ENCODE data around the gene MASP1. TPM values are rescaled to one million over a fixed set of nuclear protein-coding genes. Genes with fewer than 3 reads are reported as not detected.

The MASP1 gene
- polyA plus RNA-seq, 1 donor from 2014 or later = 0.19 TPM

DNA sequence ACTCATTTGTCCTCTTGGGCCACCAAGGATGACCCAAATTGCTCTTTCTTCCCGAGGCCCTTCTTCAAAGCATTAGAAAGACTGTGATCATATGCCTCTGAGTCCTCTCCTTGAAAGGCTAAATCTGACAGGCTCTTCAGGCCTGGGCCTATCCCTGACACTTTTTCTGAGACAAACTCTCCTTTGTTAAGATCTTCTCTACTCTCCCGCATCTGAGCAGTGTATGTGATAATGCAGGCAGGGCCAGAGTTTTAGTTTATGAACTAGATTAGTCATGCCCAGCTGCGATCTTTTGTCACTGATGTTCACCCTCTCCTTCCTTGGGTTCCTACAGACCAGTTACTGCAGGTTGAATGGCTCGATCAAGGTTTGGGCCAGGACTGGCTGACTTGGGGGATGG lies 39.2 kb downstream of the MASP1 start:
- no peak overlapping the region for H2AFZ ChIP-seq (ENCODE audit: low read depth, low read length)

DNA sequence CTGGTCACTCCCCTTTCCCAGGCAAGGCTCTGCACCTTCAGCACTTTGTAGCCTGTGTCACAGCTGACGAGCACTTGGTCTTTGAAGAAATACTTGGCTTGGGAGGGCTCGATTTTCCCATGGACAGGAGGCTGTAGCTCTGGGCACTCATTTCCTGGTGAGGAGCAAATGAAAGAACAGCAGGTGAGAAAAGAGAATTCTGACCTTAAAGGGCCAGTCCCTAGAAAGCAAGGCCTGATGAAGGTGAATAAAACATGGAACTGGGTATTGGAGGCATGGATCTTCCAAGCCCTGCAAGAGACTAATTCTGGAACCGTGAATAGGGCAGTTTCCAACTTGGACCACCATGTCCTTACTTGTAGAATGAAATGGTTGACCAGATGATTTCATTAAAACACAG lies 39.9 kb downstream of the MASP1 start:
- Histone ChIP-seq H3K9me3 (ENCODE audit: low read length) (no peaks in the 10 kb centered on the region), H3K9ac (ENCODE audit: low read length) (no peak overlapping the region), H3K27ac (ENCODE audit: low read length) (no peak overlapping the region), H3K27me3 (ENCODE audit: insufficient read depth, low read depth, low read length) (no peaks in the 10 kb centered on the region), H3K36me3 (ENCODE audit: insufficient read depth, low read length) (no peaks in the 10 kb centered on the region), H3F3A (ENCODE audit: insufficient read depth, low read length, poor library complexity, severe bottlenecking) (no peaks in the 10 kb centered on the region), H3K4me3 (ENCODE audit: low read length) (no peak overlapping the region), H3K4me2 (ENCODE audit: low read length) (no peak overlapping the region), H3K79me2 (replicated peaks; ENCODE audit: insufficient read depth, low read length) (no peaks in the 10 kb centered on the region), H4K20me1 (ENCODE audit: insufficient read depth) (no peaks in the 10 kb centered on the region), H3K9me2 (ENCODE audit: insufficient read depth, low read length) (no peaks in the 10 kb centered on the region), H2AFZ (ENCODE audit: low read depth, low read length) (no peak overlapping the region)
- TF ChIP-seq SMC3 (conservative IDR thresholded peaks at IDR 0.05; ENCODE audit: poor library complexity) = no peak
- TF ChIP-seq, protein P1, sequence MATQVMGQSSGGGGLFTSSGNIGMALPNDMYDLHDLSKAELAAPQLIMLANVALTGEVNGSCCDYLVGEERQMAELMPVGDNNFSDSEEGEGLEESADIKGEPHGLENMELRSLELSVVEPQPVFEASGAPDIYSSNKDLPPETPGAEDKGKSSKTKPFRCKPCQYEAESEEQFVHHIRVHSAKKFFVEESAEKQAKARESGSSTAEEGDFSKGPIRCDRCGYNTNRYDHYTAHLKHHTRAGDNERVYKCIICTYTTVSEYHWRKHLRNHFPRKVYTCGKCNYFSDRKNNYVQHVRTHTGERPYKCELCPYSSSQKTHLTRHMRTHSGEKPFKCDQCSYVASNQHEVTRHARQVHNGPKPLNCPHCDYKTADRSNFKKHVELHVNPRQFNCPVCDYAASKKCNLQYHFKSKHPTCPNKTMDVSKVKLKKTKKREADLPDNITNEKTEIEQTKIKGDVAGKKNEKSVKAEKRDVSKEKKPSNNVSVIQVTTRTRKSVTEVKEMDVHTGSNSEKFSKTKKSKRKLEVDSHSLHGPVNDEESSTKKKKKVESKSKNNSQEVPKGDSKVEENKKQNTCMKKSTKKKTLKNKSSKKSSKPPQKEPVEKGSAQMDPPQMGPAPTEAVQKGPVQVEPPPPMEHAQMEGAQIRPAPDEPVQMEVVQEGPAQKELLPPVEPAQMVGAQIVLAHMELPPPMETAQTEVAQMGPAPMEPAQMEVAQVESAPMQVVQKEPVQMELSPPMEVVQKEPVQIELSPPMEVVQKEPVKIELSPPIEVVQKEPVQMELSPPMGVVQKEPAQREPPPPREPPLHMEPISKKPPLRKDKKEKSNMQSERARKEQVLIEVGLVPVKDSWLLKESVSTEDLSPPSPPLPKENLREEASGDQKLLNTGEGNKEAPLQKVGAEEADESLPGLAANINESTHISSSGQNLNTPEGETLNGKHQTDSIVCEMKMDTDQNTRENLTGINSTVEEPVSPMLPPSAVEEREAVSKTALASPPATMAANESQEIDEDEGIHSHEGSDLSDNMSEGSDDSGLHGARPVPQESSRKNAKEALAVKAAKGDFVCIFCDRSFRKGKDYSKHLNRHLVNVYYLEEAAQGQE (IDR thresholded peaks at IDR 0.05; ENCODE audit: borderline replicate concordance) = no peak
- no peak for TF ChIP-seq TAF1 (IDR thresholded peaks at IDR 0.05; ENCODE audit: low read depth)
- TF ChIP-seq RAD21 (conservative IDR thresholded peaks at IDR 0.05) = no peak
- TF ChIP-seq, protein P2, sequence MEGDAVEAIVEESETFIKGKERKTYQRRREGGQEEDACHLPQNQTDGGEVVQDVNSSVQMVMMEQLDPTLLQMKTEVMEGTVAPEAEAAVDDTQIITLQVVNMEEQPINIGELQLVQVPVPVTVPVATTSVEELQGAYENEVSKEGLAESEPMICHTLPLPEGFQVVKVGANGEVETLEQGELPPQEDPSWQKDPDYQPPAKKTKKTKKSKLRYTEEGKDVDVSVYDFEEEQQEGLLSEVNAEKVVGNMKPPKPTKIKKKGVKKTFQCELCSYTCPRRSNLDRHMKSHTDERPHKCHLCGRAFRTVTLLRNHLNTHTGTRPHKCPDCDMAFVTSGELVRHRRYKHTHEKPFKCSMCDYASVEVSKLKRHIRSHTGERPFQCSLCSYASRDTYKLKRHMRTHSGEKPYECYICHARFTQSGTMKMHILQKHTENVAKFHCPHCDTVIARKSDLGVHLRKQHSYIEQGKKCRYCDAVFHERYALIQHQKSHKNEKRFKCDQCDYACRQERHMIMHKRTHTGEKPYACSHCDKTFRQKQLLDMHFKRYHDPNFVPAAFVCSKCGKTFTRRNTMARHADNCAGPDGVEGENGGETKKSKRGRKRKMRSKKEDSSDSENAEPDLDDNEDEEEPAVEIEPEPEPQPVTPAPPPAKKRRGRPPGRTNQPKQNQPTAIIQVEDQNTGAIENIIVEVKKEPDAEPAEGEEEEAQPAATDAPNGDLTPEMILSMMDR (IDR thresholded peaks at IDR 0.05; ENCODE audit: poor library complexity, severe bottlenecking) = no peak
- no peak for TF ChIP-seq MXI1 (conservative IDR thresholded peaks at IDR 0.05; ENCODE audit: poor library complexity, severe bottlenecking)
- no peak for TF ChIP-seq POLR2AphosphoS5 (IDR thresholded peaks at IDR 0.05)
- TF ChIP-seq EZH2 (IDR thresholded peaks at IDR 0.05; ENCODE audit: borderline replicate concordance, insufficient read depth, low read length, poor library complexity, severe bottlenecking) = no peak

More for the DNA sequence above, 39.2 kb downstream of the MASP1 start:
- no peak overlapping the region for H3K4me3 ChIP-seq (ENCODE audit: low read length)
- no peak overlapping the region for H3K27ac ChIP-seq (ENCODE audit: low read length)
- H3K36me3 ChIP-seq (ENCODE audit: insufficient read depth, low read length) = no peaks in the 10 kb centered on the region
- H3K9me3 ChIP-seq (ENCODE audit: low read length) = no peaks in the 10 kb centered on the region
- no peak overlapping the region for H3K4me2 ChIP-seq (ENCODE audit: low read length)
- TF ChIP-seq EZH2 (IDR thresholded peaks at IDR 0.05; ENCODE audit: borderline replicate concordance, insufficient read depth, low read length, poor library complexity, severe bottlenecking) = no peak
- no peak for TF ChIP-seq MXI1 (conservative IDR thresholded peaks at IDR 0.05; ENCODE audit: poor library complexity, severe bottlenecking)
- no peaks in the 10 kb centered on the region for H3K79me2 ChIP-seq (replicated peaks; ENCODE audit: insufficient read depth, low read length)
- H3K9ac ChIP-seq (ENCODE audit: low read length) = no peak overlapping the region
- no peaks in the 10 kb centered on the region for H4K20me1 ChIP-seq (ENCODE audit: insufficient read depth)
- H3K9me2 ChIP-seq (ENCODE audit: insufficient read depth, low read length) = no peaks in the 10 kb centered on the region
- H3F3A ChIP-seq (ENCODE audit: insufficient read depth, low read length, poor library complexity, severe bottlenecking) = no peaks in the 10 kb centered on the region
- H3K27me3 ChIP-seq (ENCODE audit: insufficient read depth, low read depth, low read length) = no peaks in the 10 kb centered on the region

DNA sequence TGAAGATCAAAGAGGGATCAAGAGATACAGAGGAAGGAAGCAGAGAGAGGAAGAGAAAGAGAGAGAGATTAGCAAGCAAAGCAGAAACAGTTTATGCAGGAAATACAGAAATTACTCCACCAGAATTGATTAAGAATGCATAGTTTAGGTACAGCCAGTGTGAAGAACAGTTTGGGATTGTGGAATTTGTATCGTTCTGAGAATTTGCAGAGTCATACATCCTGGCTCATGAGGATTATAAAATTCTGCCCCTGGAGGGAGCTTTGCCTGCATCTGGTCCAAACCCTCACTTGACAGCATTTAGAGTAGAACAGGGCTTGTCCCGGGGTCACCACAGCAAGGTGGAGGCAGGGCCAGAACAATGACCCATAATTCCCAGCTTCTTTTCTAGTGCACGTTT lies 44.1 kb downstream of the MASP1 start:
- Histone ChIP-seq H3K9me2 (ENCODE audit: insufficient read depth, low read length) (no peaks in the 10 kb centered on the region), H3K27me3 (ENCODE audit: insufficient read depth, low read depth, low read length) (no peaks in the 10 kb centered on the region), H3K79me2 (replicated peaks; ENCODE audit: insufficient read depth, low read length) (no peaks in the 10 kb centered on the region), H3K27ac (ENCODE audit: low read length) (no peak overlapping the region), H3K4me2 (ENCODE audit: low read length) (no peak overlapping the region), H3F3A (ENCODE audit: insufficient read depth, low read length, poor library complexity, severe bottlenecking) (no peaks in the 10 kb centered on the region), H4K20me1 (ENCODE audit: insufficient read depth) (no peaks in the 10 kb centered on the region), H3K9ac (ENCODE audit: low read length) (no peak overlapping the region), H2AFZ (ENCODE audit: low read depth, low read length) (no peak overlapping the region), H3K4me3 (ENCODE audit: low read length) (no peak overlapping the region), H3K9me3 (ENCODE audit: low read length) (no peaks in the 10 kb centered on the region), H3K36me3 (ENCODE audit: insufficient read depth, low read length) (no peaks in the 10 kb centered on the region)
- TF ChIP-seq EP300 (conservative IDR thresholded peaks at IDR 0.05; ENCODE audit: poor library complexity, severe bottlenecking) (no peak), SMC3 (conservative IDR thresholded peaks at IDR 0.05; ENCODE audit: poor library complexity) (no peak), EZH2 (IDR thresholded peaks at IDR 0.05; ENCODE audit: borderline replicate concordance, insufficient read depth, low read length, poor library complexity, severe bottlenecking) (no peak), TAF1 (IDR thresholded peaks at IDR 0.05; ENCODE audit: low read depth) (no peak), POLR2AphosphoS5 (IDR thresholded peaks at IDR 0.05) (no peak), RAD21 (conservative IDR thresholded peaks at IDR 0.05) (no peak), MXI1 (conservative IDR thresholded peaks at IDR 0.05; ENCODE audit: poor library complexity, severe bottlenecking) (no peak)
- TF ChIP-seq, protein P1 (IDR thresholded peaks at IDR 0.05; ENCODE audit: borderline replicate concordance) = no peak
- TF ChIP-seq, protein P2 (IDR thresholded peaks at IDR 0.05; ENCODE audit: poor library complexity, severe bottlenecking) = no peak

All from neural cell (in vitro differentiated cells).